ENCODE measurements around the gene SLC24A3.

Gene SLC24A3

DNA sequence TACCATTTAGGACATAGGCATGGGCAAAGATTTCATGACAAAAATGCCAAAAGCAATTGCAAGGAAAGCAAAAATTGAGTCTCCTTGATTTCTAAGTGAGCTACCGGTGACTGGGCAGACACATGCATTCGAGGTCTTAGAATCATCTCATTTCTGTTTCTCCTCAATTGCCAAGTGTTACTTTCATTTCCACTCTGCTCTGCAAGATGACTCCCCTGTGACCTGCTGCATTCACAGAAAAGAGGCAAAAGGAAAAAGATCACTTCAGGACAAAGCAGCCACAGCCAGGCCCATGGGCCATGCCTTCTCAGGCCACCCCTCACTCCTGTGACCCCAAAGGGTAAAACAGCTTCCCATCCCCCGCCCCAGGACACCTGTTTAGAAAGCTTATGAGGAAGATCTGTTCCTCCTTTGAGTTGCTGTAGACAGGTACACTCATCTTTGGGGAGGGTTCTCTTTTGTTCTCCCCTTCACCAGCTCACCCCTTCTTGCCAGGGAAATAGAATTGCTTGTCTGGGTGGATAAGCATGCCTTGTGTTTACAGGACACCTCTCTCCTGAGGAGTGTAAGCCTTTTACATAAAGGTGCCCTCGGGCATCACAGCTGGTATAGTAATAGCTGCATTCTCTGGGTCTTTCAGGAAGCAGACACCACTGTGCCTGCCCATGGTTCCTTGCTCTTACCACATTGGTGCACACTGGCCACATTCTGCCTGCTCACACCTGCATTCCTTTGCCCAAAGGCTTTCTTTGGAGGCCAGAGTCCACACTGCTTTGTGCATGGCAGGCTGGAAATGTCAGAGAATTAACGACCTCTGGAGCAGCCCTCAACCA, 105.0 kb downstream of the SLC24A3 start:
- CTCF ChIA-PET = interaction anchor here (1.2 kb wide), 1 partner anchor 33 kb away, joined by 3 read pairs; no protein-coding TSS in a partner anchor
- H3K36me3 ChIP-seq (ENCODE audit: control insufficient read depth in 2 of 2, insufficient read depth in 1 of 2, low read length in 2 of 2) = no peaks in the 10 kb centered on the region
- H3K4me1 ChIP-seq (ENCODE audit: control insufficient read depth, insufficient read depth, low read length) = no peaks in the 10 kb centered on the region
- no peak overlapping the region for H3K27ac ChIP-seq (ENCODE audit: extremely low read depth, low read depth, low read length)
- no peak overlapping the region for H3K4me3 ChIP-seq (ENCODE audit: low read depth, low read length)
- H3K9me3 ChIP-seq (ENCODE audit: control insufficient read depth, insufficient read depth, low read depth, low read length) = no peaks in the 10 kb centered on the region
- POLR2A ChIA-PET = no interaction called here
- TF ChIP-seq ZNF169 (tag by site-specific recombination; IDR thresholded peaks at IDR 0.05) (no peak), ZNF555 (tag by site-specific recombination; conservative IDR thresholded peaks at IDR 0.05) (no peak), ZNF157 (tag by site-specific recombination; IDR thresholded peaks at IDR 0.05) (no peak), ZSCAN23 (tag by site-specific recombination; IDR thresholded peaks at IDR 0.05) (no peak), ZNF707 (tag by site-specific recombination; IDR thresholded peaks at IDR 0.05) (no peak), SALL2 (tag by site-specific recombination; IDR thresholded peaks at IDR 0.05; ENCODE audit: borderline replicate concordance) (no peak), GLI4 (tag by site-specific recombination; IDR thresholded peaks at IDR 0.05) (no peak), ZNF76 (tag by site-specific recombination; IDR thresholded peaks at IDR 0.05; ENCODE audit: borderline replicate concordance, low read depth) (no peak)
- TF ChIP-seq, protein P1, sequence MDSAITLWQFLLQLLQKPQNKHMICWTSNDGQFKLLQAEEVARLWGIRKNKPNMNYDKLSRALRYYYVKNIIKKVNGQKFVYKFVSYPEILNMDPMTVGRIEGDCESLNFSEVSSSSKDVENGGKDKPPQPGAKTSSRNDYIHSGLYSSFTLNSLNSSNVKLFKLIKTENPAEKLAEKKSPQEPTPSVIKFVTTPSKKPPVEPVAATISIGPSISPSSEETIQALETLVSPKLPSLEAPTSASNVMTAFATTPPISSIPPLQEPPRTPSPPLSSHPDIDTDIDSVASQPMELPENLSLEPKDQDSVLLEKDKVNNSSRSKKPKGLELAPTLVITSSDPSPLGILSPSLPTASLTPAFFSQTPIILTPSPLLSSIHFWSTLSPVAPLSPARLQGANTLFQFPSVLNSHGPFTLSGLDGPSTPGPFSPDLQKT (IDR thresholded peaks at IDR 0.05; ENCODE audit: borderline replicate concordance, low read depth, low read length) = no peak

DNA sequence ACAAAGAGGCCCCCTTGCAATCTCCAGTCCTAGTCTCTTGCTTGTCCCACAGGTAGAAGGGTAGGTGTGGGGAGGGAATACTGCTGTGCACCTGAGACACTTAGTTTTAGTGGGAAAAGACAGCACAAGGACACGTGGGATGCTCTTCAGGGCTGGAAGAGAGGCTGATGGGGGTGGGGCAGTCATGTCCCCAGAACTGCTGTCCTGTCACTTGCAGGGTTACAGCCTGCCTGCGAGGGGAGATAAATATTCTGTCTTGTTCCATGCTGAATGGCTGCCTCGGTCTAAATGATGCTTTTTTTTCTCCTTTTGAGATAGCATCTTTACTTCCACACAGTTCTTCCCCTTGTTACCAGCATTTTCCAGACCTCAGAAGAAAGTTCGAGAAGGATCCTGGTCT, 106.2 kb downstream of the SLC24A3 start:
- TF ChIP-seq ZNF211 (tag by site-specific recombination; IDR thresholded peaks at IDR 0.05; ENCODE audit: low read depth) = no peak
- no peak for TF ChIP-seq ZNF48 (tag by site-specific recombination; IDR thresholded peaks at IDR 0.05)
- no peak overlapping the region for H3K27ac ChIP-seq (ENCODE audit: extremely low read depth, low read depth, low read length)
- no peak overlapping the region for H3K4me3 ChIP-seq (ENCODE audit: low read depth, low read length)
- no peaks in the 10 kb centered on the region for H3K36me3 ChIP-seq (ENCODE audit: control insufficient read depth in 2 of 2, insufficient read depth in 1 of 2, low read length in 2 of 2)
- H3K9me3 ChIP-seq (ENCODE audit: control insufficient read depth, insufficient read depth, low read depth, low read length) = no peaks in the 10 kb centered on the region
- CTCF ChIA-PET = interaction anchor here (1.2 kb wide), 1 partner anchor 31 kb away, joined by 3 read pairs; no protein-coding TSS in a partner anchor
- no peaks in the 10 kb centered on the region for H3K4me1 ChIP-seq (ENCODE audit: control insufficient read depth, insufficient read depth, low read length)
- POLR2A ChIA-PET = no interaction called here

DNA sequence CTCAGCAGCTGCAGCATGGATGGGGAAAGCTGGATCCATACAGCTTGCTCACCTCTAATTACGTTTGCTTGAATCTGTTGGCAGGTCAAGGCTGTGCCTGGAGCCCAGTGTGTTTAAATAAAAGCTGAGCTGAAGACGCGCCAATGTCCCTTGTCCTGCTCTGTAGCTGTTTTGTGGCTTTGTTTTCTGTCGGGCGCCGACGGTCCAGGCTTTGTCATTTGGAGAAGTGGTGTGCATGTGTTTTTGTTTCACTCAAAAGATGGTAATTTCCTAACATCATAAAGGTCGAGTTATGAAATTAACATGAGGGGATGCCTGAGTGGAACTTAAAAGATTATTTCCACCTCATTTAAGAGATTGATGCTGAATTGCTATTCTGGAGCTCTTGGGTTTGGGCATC, 107.6 kb downstream of the SLC24A3 start:
- Histone ChIP-seq H3K36me3 (ENCODE audit: control insufficient read depth in 2 of 2, insufficient read depth in 1 of 2, low read length in 2 of 2) (no peaks in the 10 kb centered on the region), H3K4me1 (ENCODE audit: control insufficient read depth, insufficient read depth, low read length) (no peaks in the 10 kb centered on the region), H3K9me3 (ENCODE audit: control insufficient read depth, insufficient read depth, low read depth, low read length) (no peaks in the 10 kb centered on the region), H3K4me3 (ENCODE audit: low read depth, low read length) (no peak overlapping the region), H3K27ac (ENCODE audit: extremely low read depth, low read depth, low read length) (no peak overlapping the region)
- ChIA-PET CTCF (interaction anchor here (0.6 kb wide), 1 partner anchor 69 kb away, joined by 3 read pairs; no protein-coding TSS in a partner anchor), POLR2A (no interaction called here)
- no peak for TF ChIP-seq ZNF335 (tag by site-specific recombination; conservative IDR thresholded peaks at IDR 0.05)

DNA sequence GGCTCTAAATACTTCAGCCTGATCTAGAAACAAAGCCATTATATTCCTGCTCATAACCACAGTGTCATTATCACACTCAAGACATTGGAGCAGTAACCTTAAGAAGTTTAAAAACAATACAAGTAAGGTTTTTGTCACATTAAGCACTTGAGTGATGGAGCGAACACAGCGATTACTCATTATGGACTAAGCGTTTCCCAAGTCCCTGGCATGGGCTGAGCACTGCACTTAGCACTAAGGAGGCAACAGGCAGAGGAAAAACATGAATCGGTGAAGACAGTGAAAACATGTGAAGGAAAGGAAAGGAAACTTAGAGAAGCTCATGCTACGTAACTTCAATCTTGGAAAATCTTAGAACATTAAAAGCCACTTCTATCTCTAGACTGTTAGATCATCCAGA, 108.7 kb downstream of the SLC24A3 start:
- TF ChIP-seq, protein P2, sequence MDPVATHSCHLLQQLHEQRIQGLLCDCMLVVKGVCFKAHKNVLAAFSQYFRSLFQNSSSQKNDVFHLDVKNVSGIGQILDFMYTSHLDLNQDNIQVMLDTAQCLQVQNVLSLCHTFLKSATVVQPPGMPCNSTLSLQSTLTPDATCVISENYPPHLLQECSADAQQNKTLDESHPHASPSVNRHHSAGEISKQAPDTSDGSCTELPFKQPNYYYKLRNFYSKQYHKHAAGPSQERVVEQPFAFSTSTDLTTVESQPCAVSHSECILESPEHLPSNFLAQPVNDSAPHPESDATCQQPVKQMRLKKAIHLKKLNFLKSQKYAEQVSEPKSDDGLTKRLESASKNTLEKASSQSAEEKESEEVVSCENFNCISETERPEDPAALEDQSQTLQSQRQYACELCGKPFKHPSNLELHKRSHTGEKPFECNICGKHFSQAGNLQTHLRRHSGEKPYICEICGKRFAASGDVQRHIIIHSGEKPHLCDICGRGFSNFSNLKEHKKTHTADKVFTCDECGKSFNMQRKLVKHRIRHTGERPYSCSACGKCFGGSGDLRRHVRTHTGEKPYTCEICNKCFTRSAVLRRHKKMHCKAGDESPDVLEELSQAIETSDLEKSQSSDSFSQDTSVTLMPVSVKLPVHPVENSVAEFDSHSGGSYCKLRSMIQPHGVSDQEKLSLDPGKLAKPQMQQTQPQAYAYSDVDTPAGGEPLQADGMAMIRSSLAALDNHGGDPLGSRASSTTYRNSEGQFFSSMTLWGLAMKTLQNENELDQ (tag by site-specific recombination; IDR thresholded peaks at IDR 0.05; ENCODE audit: low read depth) = no peak
- TF ChIP-seq ZNF501 (tag by site-specific recombination; IDR thresholded peaks at IDR 0.05) = no peak
- no peak for TF ChIP-seq ZNF558 (tag by site-specific recombination; IDR thresholded peaks at IDR 0.05)
- TF ChIP-seq, protein P3, sequence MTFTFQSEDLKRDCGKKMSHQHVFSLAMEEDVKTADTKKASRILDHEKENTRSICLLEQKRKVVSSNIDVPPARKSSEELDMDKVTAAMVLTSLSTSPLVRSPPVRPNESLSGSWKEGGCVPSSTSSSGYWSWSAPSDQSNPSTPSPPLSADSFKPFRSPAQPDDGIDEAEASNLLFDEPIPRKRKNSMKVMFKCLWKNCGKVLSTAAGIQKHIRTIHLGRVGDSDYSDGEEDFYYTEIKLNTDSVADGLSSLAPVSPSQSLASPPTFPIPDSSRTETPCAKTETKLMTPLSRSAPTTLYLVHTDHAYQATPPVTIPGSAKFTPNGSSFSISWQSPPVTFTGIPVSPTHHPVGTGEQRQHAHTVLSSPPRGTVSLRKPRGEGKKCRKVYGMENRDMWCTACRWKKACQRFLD (tag by site-specific recombination; IDR thresholded peaks at IDR 0.05) = no peak
- no peak for TF ChIP-seq ZBTB21 (tag by site-specific recombination; IDR thresholded peaks at IDR 0.05)
- no peak for TF ChIP-seq ZNF394 (tag by site-specific recombination; IDR thresholded peaks at IDR 0.05; ENCODE audit: borderline replicate concordance)
- no peak for TF ChIP-seq EGR2 (tag by site-specific recombination; IDR thresholded peaks at IDR 0.05; ENCODE audit: low read depth)
- TF ChIP-seq ZNF239 (tag by site-specific recombination; IDR thresholded peaks at IDR 0.05) = no peak
- no peak for TF ChIP-seq GLI4 (tag by site-specific recombination; IDR thresholded peaks at IDR 0.05)
- TF ChIP-seq KLF7 (tag by site-specific recombination; IDR thresholded peaks at IDR 0.05; ENCODE audit: borderline replicate concordance) = no peak
- TF ChIP-seq ZNF623 (tag by site-specific recombination; IDR thresholded peaks at IDR 0.05) = no peak
- CTCF ChIA-PET = no interaction called here
- no peaks in the 10 kb centered on the region for H3K36me3 ChIP-seq (ENCODE audit: control insufficient read depth in 2 of 2, insufficient read depth in 1 of 2, low read length in 2 of 2)
- POLR2A ChIA-PET = no interaction called here
- no peak overlapping the region for H3K27ac ChIP-seq (ENCODE audit: extremely low read depth, low read depth, low read length)
- no peaks in the 10 kb centered on the region for H3K4me1 ChIP-seq (ENCODE audit: control insufficient read depth, insufficient read depth, low read length)
- no peak overlapping the region for H3K4me3 ChIP-seq (ENCODE audit: low read depth, low read length)
- no peaks in the 10 kb centered on the region for H3K9me3 ChIP-seq (ENCODE audit: control insufficient read depth, insufficient read depth, low read depth, low read length)
